Lower lobe of right lung (tissue), 2 donors: ENCODE measurements around the gene MN1. TPM values are rescaled to one million over a fixed set of nuclear protein-coding genes. Genes with fewer than 3 reads are reported as not detected.
A peak's percentile ranks its signal among the peaks of the same experiment; 100 is the strongest.

Experiments used
- ATAC-seq, 2 donors: fragments of 200-7000 bp; cut with Tn5 transposase; one replicate each; pipeline ENCODE4 v1.9.1; 2020 to 2022; ENCODE audit warnings: mild to moderate bottlenecking in 2 of 2, moderate library complexity in 2 of 2
- DNase-seq: peaks from one replicate; pipeline ENCODE4 v3.0.0-alpha.2; 2020
- H3K27ac ChIP-seq: fragments of 200-600 bp; one replicate; pipeline ENCODE4 v1.8.0; 2022
- H3K27me3 ChIP-seq: fragments of 200-600 bp; one replicate; pipeline ENCODE4 v1.8.0; 2022; ENCODE audit warnings: low read depth
- H3K36me3 ChIP-seq: fragments of 200-600 bp; one replicate; pipeline ENCODE4 v1.8.0; 2022; ENCODE audit warnings: mild to moderate bottlenecking
- H3K4me1 ChIP-seq: fragments of 200-600 bp; one replicate; pipeline ENCODE4 v1.8.0; 2022
- H3K4me3 ChIP-seq: fragments of 200-600 bp; one replicate; pipeline ENCODE4 v1.8.0; 2022; ENCODE audit warnings: mild to moderate bottlenecking
- H3K9me3 ChIP-seq: fragments of 200-600 bp; one replicate; pipeline ENCODE4 v1.8.0; 2022
- CTCF ChIP-seq: fragments of 200-600 bp; IDR thresholded peaks from one replicate; pipeline ENCODE4 v1.8.0; 2022; ENCODE audit warnings: antibody characterized with exemption, mild to moderate bottlenecking
- intact Hi-C: fragments of 100-400 bp; cut with DNase I; formaldehyde crosslinking; loops from one replicate; pipeline ENCODE4 v1.11.0; 2022
- total RNA-seq: library from RNA; stranded (reverse); fragmentation: NEBNext Ultra II Directional; extraction: Animal tissue kit (Norgen Biotek cat#: 25700); gene quantifications from one replicate; pipeline ENCODE4 v1.2.1, GENCODE V29; 2021
- donor health status: DM: no; HTN: yes; CAD: no; lungs with severe emphysema.

MN1 gene
- total RNA-seq, 1 donor from 2014 or later = 6.5 TPM

GRCh38 chr22:27834364-27835185 is 33.0 kb upstream of the MN1 start:
- no peak for TF ChIP-seq CTCF
- ATAC-seq (no peak), DNase-seq (no peak)
- H3K27me3 ChIP-seq = no peaks in the 10 kb centered on the region
- no peak overlapping the region for H3K27ac ChIP-seq
- intact Hi-C loops = no loop called here
- H3K36me3 ChIP-seq = no peaks in the 10 kb centered on the region
- H3K4me3 ChIP-seq = no peak overlapping the region
- no peaks in the 10 kb centered on the region for H3K4me1 ChIP-seq
- H3K9me3 ChIP-seq = no peaks in the 10 kb centered on the region

- Histone ChIP-seq H3K36me3 (no peaks in the 10 kb centered on the region), H3K9me3 (no peaks in the 10 kb centered on the region), H3K27me3 (no peaks in the 10 kb centered on the region), H3K4me1 (no peaks in the 10 kb centered on the region), H3K4me3 (no peak overlapping the region), H3K27ac (no peak overlapping the region)
- ATAC-seq = no peak
- no peak for DNase-seq
- TF ChIP-seq CTCF = no peak
- intact Hi-C loops = no loop called here
Observed at GRCh38 chr22:27833803-27834202, 32.2 kb upstream of the MN1 start.

- no peaks in the 10 kb centered on the region for H3K4me1 ChIP-seq
- no peaks in the 10 kb centered on the region for H3K36me3 ChIP-seq
- DNase-seq (no peak), ATAC-seq (no peak)
- H3K27me3 ChIP-seq = no peaks in the 10 kb centered on the region
- no peaks in the 10 kb centered on the region for H3K9me3 ChIP-seq
- intact Hi-C loops = no loop called here
- H3K4me3 ChIP-seq = no peak overlapping the region
- no peak overlapping the region for H3K27ac ChIP-seq
- TF ChIP-seq CTCF = no peak
Observed at GRCh38 chr22:27832606-27833005, 31.1 kb upstream of the MN1 start.

GRCh38 chr22:27829620-27830019 is 28.1 kb upstream of the MN1 start:
- no peak overlapping the region for H3K27ac ChIP-seq
- H3K36me3 ChIP-seq = no peaks in the 10 kb centered on the region
- DNase-seq (no peak), ATAC-seq (no peak)
- H3K4me3 ChIP-seq = no peak overlapping the region
- no peaks in the 10 kb centered on the region for H3K9me3 ChIP-seq
- no peaks in the 10 kb centered on the region for H3K4me1 ChIP-seq
- H3K27me3 ChIP-seq = no peaks in the 10 kb centered on the region
- intact Hi-C loops = no loop called here
- TF ChIP-seq CTCF = no peak

GRCh38 chr22:27827604-27828587 is 26.3 kb upstream of the MN1 start:
- ATAC-seq (no peak), DNase-seq (no peak)
- H3K27ac ChIP-seq = peak overlapping the region; percentile 6
- no peaks in the 10 kb centered on the region for H3K27me3 ChIP-seq
- no peaks in the 10 kb centered on the region for H3K4me1 ChIP-seq
- no peak for TF ChIP-seq CTCF
- no peaks in the 10 kb centered on the region for H3K36me3 ChIP-seq
- intact Hi-C loops = no loop called here
- H3K4me3 ChIP-seq = no peak overlapping the region
- no peaks in the 10 kb centered on the region for H3K9me3 ChIP-seq
